GM12873 (cell line): ENCODE measurements around the gene RASGRF2.

Experiments
- CTCF ChIP-seq: IDR thresholded peaks from 2 replicates; pipeline ENCODE4 v1.5.1; 2012; ENCODE audit warnings: low read depth, mild to moderate bottlenecking, moderate library complexity, low read length, control low read depth; ENCODE audit not compliant: insufficient read depth; ENCODE audit errors: missing control alignments

The RASGRF2 gene

GRCh38 chr5:81105261-81105877, 145.2 kb downstream of the RASGRF2 start:
- TF ChIP-seq CTCF, result no peak

- TF ChIP-seq CTCF, result no peak
These were observed 155.1 kb downstream of the RASGRF2 start for GRCh38 chr5:81115261-81115660.

DNA sequence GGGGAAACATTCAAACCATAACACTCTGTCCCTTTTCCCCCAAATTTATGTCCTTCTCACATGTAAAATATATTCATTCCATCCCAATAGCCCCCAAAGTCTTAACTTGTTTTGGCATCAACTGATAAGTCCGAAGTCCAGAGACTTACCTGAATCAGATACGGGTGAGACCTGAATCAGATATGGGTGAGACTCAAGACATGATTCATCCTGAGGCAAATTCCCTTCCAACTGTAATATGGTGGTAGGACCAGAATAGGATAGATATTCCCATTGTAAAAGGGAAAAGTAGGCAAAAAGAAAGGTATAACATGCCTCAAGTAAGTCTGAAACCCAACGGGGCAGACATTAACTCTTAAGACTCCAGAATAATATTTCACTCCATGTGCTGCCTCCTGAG, 157.4 kb downstream of the RASGRF2 start:
- no peak for TF ChIP-seq CTCF

- no peak for TF ChIP-seq CTCF
These were observed 161.1 kb downstream of the RASGRF2 start for GRCh38 chr5:81121273-81121672.

GRCh38 chr5:81121836-81122630, 161.9 kb downstream of the RASGRF2 start:
- TF ChIP-seq CTCF, result no peak

DNA sequence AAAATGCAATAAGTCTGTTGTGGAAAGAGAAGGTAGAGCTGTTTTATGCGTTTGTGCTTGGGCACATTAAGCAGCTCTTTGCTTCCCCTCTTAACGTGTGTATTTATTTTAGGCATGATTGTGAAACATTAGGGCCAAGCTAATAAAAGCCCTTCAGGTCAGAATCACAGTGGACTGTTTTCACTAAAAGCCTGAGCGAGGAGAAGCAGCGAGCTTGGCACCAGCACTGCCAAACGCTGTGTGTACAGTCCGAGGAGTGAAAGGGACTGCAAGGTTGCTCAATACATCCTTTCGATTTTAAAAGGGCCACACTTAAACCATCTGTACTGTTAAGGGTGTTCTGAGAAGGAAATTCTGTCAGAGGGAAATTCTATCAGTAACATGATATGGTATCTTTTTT, 165.8 kb downstream of the RASGRF2 start:
- TF ChIP-seq CTCF, result no peak

DNA sequence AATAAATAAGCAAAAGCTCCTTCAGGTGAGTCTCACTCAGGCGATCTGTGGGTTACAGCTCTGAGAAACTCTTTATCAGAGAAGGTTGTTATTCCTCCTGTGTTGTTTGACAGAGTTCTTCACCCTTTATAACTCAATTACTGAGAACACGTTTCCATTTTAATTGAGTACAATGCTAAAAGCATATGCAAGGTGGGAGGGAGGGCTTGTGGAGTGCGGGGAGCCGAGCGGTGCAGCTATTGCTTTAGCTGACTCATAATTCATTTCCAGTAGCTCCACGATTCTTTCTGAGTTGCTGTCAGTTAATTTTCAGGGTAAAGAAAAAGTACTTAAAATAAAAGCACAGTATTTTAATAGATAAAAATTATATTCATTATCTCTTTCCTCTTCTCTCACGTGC, 168.3 kb downstream of the RASGRF2 start:
- no peak for TF ChIP-seq CTCF
